SU-DHL-6 (cell line): Measurements from ENCODE around the gene ARL2.

Experiments used
- CTCF ChIP-seq: fragments of 200-600 bp; sonication (generic); IDR thresholded peaks from one replicate; pipeline ENCODE4 v1.5.1; 2017; ENCODE audit warnings: antibody characterized with exemption, mild to moderate bottlenecking, low read length, moderate library complexity; ENCODE audit not compliant: insufficient read depth, poor library complexity, severe bottlenecking
- EZH2phosphoT487 ChIP-seq: fragments of 200-600 bp; sonication (generic), shearing (Covaris generic); conservative IDR thresholded peaks from 2 replicates; pipeline ENCODE4 v1.6.1; 2018; ENCODE audit warnings: mild to moderate bottlenecking, antibody characterized with exemption, low read length, moderate library complexity, mixed read lengths

- TF ChIP-seq CTCF (no peak), EZH2phosphoT487 (no peak)
Observed at GRCh38 chr11:65053827-65054508, 40.0 kb downstream of the ARL2 start.
